ENCODE measurements around the gene CELSR1. TPM values are rescaled to one million over a fixed set of nuclear protein-coding genes. Genes with fewer than 3 reads are reported as not detected.

CELSR1 gene
- total RNA-seq, 2 experiments from 2014 or later, result 1.0 to 1.1 TPM

Other genes starting within 250 kb of the CELSR1 start
- gene GTSE1, start 240.8 kb downstream of the CELSR1 start, total RNA-seq, result under 1 TPM; 0.14 to 0.89 TPM
- 10 to 100 TPM; 65.2 to 65.4 TPM for gene TRMU, start 201.9 kb downstream of the CELSR1 start, total RNA-seq
- gene GRAMD4, start 82.8 kb upstream of the CELSR1 start, total RNA-seq, result 10 to 100 TPM; 13.9 to 15.6 TPM
- gene CERK, start 200.6 kb upstream of the CELSR1 start, total RNA-seq, result 10 to 100 TPM; 84.6 to 88.5 TPM
- gene TBC1D22A, start 225.0 kb upstream of the CELSR1 start, total RNA-seq, result 10 to 100 TPM; 27.1 to 31.7 TPM

Measured in CD4-positive, alpha-beta T cell (primary cell).